ENCODE results near the gene POTEC.
A peak's percentile ranks its signal among the peaks of the same experiment; 100 is the strongest.
"Not testable (repeated sequence)": the region's sequence is repeated elsewhere in the genome, so short reads cannot be mapped to it uniquely, and the experiment has no call there.

POTEC gene

DNA sequence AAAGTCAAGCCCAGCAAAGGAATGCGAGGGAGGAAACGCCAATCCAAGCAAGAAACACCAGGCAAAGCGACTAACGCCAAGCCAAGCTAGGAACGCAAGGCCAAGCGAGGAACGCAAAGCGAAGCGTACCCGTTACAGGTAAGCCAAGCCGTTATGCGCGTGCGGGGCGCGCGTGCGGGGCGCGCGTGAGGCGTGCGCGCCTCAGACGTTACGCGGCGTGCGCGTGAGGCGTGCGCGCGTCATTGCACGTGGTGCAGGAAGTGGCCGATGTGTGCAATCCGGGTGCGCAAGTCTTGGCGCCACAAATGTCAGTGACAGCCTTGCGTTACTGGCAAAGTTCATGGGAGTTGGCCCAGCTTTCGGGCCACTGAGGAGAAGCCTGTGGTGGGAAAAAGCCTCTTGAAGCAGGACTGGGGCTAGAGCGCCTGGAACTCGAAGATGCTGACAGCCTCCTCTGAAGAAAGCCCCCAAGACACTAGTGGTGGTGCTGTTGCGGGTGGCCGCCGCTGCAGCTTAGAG lies at the start of gene POTEC:
POTEC (minus strand) TSS at position 155 of the 519 bp plus-strand sequence. CDS start 454 bp downstream, outside the sequence.
- not testable (repeated sequence) for FAIRE-seq

DNA sequence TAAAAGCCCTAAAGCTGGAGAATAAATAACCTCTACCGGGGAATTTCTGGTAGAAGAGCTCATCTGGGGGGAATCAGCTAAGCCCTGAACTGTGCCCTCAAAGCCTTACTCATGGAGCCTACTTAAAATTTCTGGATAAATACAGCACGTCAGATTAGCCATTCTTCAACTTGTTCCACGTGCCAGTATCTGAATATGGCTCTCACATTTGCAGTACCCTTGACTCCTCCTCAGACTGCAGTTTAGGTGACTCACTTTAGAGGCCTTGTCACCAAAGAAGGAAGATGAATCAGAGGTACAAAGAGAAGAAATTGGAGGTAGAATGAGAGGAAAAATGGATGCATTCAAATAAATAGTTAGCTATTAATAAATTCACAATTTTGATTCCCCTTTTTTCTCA lies 34.6 kb upstream of the POTEC start:
- no peak for FAIRE-seq

DNA sequence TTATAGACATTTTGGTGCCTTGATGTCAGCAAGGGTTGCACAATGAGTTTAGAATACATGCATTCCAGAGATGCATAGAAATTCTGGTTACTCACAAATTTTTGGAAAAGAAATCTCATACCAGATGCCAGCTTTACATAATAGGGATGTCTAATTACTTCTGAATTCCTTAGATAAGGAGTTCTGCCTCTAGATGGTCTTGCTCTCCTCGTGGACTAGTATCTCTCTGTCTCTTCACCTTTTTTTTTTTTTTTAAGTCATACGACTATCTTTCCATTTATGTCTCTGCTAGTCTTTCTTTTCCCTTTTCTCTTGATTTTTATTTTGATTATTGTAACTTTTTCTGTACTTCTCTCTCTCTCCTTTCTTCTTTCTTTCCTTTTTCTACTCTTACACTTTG lies 16.1 kb upstream of the POTEC start:
- FAIRE-seq: peak; percentile 60

DNA sequence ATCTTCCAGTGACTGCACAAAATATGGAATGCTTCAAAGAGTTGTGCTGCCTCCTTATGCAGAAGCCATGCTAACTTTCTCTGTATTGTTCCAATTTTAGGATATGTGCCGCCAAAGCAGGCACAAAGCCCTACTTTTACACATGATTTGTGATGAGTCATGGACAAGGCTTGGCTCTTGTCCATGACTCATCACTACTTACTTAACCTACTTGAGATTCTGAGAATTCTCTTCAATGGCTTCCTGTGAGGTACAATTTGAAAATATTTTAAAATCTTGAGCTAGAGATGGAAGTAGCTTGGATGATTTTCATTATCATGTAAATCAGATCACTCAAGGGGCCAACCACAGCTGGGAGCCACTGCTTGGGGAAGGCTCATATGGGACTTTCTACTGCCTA lies 11.7 kb downstream of the POTEC start:
- FAIRE-seq: not testable (repeated sequence)

DNA sequence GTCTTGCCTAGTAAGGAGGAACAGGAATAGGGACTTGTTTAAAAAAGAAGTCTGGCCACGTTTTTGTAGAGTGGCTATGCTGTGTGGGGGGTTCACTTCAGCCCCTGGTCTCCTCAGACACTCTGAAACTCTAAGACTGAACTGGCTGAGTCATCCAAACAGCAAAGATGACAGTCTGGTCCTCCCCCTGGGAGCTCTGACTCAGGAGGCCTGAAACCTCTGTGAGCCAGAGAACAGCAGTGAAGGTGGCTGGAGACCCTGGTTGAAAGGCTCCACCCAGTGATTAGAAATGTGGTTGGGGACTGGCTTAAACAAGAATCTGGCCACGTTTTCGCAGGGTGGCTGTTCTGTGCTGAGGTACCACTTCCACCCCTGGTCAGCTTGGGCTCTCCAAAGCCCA lies 32.7 kb downstream of the POTEC start:
- not testable (repeated sequence) for FAIRE-seq

DNA sequence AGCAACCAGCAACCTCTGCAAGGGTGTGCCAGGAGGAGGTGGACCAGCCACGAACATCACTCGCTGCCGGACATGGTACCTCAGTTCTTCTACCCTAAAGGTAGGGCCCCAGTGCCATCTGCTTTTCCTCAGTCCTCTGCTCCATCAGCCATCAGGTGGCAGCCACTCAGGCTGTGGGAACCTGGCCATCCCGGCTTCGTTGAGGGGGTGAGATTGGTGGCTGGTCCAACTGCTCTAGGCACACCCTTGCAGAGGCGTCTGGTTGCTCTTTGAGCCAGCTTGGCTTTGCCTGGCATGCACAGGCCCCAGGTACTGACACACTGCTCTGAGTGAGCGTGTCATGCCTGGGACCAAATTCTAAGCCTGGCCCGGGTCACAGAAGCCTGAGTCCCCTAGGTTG lies 39.7 kb downstream of the POTEC start:
- not testable (repeated sequence) for FAIRE-seq

DNA sequence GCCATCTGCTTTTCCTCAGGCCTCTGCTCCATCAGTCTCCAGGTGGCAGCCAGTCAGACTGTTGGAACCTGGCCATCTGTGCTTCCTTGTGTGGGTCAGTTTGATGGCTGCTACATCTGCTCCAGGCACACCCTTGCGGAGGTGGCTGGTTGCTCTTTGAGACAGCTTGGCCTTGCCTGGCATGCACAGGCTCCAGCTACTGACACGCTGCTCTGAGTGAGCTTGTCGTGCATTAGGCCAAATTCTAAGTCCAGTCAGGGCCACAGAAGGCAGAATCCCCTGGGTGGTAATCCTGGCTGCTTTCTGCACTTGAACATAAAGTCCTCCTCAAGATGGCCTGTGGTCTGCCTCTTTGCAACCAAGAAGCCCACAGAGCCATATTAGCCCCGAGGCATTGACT lies 41.5 kb downstream of the POTEC start:
- not testable (repeated sequence) for FAIRE-seq

DNA sequence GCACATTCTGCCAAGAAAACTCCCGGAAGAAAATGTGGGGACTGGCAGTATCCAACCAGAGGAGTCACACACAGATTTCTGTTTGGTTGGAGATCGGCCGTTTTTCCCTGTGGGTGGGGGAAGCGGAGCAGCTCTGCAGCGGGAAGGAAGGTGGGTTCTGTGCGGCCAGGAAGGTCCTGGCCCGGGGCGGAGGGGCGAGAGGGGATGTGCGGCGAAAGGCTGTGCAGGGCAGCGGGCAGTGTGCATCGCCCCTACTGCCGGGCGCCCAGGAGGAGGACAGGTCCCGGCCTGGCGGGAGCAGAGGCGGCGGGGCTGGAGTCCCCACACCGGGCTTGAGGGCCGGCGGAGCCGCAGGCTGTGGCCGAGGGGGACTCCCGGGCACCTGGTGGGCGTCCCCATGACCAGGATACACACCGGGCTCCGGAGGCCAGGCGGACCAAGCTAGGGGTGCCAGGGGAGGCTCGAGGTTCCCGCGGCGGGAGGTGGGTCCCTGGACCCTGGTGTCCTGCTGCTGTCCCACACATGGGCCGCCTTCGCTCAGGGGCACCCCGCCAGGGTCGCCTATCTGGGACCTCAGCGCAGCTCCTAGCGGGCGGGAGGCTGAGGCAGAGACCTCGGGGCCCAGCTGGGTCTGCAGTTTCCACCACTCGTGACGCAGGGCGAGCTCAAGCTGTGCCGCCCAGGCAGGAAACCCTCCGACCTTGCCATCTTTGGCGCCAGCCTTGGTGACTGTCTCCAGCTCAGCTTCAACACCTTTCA lies 54.0 kb downstream of the POTEC start:
- FAIRE-seq: not testable (repeated sequence)

DNA sequence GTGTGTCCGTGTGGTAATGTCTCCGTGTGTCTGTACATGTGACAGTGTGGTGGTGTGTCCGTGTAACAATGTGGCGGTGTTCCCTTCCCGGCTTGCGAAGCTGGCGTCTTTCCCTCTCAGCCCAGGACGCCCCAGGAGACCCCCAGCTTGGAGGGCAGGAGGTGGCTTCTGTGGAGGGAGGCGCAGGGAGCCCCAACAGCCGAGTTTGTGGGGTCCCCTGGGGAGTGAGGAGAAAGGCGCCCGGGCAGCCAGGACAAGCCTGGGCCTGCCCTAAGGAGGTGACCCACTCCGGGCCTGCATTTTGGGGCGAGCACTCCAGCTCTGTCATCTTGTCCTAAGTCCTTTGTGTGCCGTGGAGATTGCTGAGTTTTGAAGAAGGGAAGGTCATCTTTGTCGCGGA lies 54.6 kb downstream of the POTEC start:
- not testable (repeated sequence) for FAIRE-seq

DNA sequence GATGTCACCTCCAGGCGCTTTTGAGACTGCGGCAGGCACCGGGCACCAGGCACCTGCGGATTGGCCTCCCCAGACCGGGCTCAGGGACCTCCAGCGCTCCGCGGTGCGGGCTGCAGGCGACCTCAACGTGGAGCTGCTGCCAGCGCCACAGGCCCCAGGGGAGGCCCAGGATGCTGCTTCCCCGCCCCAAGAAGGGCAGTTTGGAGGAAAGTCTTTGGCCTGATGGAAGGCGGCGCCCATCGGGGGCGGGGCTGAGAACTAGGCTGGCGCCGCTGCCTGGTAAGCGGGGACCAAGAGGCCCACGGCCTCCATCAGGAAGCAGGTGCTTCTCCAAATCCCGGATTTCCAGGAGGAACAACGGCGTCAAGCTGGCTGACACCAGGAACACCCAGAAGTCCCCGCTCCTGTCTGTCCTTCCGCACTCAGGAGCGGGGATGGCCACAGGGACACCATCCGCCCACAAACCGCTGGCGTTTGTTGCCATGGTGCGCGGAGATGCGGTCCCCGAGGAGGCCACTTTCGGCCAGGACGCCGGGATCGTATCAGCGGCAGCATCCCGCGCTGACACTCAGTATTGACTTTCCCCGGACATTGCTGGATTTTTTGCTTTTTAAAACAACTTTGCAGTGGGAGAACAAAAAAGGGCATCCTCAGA lies 56.3 kb downstream of the POTEC start:
- FAIRE-seq: not testable (repeated sequence)

DNA sequence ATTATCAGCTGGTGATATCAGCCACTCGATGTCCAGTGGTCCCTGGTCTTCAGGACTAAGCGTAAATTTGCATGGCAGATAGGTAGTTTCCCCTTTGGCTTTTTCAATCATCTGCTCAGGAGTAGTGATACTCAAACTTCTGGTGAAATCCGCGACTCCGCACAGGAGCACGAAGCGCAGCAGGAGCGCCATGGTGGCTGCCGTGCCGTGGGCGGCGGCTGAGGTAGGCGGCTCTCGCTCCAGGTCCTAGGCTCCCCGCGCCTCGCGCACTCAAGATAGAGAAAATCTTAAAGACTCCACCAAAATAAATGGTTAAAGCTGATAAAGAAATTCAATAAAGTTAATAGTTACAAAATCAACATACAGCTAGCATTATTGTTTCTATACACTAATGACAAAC lies 64.3 kb downstream of the POTEC start:
- FAIRE-seq: not testable (repeated sequence)

DNA sequence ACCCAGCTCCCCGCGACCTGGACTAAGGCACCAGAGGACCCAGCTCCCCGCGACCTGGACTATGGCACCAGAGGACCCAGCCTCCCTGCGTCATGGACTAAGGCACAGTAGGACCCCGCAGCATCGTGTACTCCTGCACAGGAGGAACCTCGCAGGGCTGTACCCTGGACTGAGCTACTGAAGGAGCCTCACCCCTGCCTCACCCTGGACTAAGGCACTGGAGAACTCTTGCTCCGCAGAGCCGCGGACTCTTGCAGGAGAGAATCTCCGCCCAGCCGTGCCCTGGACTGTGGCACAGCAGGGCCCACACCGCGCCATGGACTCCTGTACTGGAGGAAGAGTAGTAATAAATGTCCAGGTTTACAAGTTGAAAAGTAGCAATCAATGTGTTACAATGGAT lies 67.9 kb downstream of the POTEC start:
- not testable (repeated sequence) for FAIRE-seq

DNA sequence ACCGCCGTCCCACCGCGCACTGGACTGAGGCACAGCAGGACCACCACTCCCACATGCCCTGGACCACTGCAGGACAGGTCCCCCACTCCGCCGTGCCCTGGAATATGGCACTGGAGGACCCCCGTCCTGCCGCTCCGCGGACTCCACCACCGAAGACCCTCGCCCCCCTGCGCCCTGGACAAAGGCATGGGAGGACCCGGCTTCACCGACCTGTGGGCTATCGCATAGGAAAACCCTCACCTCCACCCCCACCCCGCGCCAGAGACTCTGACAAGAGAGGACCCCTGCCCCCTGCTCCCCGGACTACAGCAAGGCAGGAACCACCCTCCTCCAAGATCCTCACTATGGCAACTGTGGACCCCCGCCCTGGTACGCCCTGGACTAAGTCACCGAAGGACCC lies 68.6 kb downstream of the POTEC start:
- FAIRE-seq: not testable (repeated sequence)

DNA sequence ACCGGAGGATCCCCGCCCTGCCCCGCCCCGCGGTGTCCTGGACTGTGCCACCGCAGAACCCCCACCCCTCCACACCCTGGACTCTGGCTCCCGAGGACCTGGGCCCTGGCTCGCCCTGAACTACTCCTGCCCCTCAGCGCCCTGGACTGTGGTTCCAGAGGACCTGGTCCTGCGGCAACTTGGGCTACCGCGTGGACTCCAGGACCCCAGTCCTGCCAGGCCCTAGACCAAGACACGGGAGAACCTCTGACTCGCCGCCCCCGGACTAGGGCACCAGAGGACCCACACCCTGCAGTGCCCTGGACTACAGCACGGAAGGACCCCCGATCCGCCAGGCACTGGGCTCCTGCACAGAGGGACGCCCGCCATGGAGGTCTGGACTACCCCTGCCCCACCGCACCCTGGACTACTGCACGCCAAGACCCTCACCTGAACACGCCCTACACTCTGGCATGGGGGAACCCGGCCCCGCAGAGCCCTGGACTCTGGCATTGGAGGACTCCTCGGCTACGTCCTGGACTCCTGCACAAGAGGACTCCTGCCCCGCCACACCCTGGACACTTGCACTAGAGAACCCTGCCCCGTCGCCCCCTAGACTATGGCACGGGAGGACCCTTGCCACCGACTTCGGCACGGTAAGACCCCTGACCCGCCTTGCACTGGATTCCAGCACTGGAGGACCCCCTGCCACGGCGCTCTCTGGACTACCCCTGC lies 69.2 kb downstream of the POTEC start:
- not testable (repeated sequence) for FAIRE-seq

DNA sequence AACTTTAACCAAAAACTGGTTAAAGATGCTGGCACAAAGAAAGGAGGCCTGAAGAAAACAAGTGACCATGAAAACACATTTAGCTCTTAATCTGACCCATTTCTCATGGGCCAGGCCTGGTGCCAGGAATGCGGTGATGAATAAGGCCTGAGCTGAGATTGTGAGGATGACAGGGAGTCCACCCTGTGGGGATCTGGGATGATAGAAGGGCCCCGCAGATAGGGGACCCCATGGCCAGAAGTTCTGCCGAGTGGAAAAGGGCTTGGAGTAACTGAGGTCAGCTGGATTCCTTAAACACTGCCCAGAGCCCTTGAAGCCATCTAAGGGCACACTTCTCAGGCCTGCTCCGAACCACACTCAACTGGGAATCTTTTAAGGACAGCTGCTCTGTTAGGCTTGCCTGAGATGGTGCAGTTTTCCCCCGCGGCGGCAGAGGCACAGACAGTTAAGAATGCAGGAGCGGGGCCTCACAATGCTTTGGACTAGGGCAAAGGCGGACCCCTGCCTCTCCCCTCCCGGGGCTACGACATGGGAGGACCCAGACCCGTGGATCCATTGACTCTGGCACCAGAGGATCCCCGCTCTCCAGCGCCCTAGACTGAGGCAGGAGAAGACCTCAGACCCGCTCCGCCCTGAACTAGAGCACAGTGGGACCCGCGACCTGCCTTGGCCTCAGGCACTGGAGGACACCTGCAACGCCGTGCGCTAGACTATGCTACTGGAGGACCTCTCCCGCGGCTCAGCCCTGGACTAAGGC lies 70.0 kb downstream of the POTEC start:
- FAIRE-seq: not testable (repeated sequence)

DNA sequence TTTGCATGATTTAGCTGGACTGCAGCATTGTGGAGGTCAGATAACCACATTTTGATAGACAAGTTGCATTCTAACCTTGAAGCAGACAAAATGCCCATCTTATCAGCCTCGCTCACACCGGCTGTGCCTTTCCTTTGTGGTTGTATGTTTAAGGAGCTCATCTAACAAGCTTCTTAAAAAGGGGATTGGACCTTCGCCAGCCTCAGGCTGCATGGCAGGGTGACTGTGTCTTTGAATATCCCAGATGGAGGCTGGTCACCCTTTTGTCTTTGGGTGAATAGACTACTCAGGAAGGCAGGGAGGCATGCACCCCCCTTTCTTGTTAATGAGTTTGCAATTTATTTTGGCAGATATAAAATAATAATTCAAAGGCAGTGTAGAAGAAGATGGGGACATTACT lies 72.1 kb downstream of the POTEC start:
- FAIRE-seq: not testable (repeated sequence)

DNA sequence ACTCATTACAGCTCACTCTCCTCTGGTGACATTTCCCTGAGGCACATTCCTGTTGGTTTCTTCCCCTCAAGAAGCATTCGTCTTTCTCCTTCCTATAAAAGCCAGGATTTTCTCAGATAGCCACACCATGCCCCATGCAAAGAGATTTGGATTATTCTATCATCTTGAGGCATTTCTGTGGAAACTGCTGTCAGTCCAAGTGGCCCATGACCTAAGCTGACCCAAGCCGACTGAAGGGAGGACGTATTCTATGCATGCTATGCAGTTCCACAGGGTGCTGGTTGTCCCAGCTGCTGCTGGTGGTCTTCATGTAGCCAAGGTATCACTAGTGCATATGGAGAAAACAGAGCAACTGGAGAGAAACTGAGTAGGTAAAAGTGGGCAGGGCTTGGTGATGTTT lies 73.0 kb downstream of the POTEC start:
- FAIRE-seq: not testable (repeated sequence)

DNA sequence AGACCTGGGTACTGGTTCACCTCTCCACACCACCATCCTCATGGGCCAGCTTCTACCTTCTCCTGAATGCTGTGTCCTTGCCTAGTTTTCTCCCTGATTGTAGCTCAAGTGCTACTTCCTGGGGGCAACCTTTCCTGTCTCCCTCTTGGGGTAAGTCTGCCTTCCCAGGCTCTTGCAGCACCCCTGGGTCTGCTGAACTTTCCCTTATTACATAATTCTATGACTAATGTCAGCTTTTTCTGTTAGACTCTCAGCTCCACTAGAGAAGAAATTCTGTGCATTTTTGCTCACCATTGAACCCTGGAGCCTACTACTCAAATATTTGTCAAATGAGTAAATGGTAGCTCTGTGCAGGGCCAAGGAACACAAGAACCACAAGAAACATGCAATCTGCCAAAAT lies 73.4 kb downstream of the POTEC start:
- not testable (repeated sequence) for FAIRE-seq

DNA sequence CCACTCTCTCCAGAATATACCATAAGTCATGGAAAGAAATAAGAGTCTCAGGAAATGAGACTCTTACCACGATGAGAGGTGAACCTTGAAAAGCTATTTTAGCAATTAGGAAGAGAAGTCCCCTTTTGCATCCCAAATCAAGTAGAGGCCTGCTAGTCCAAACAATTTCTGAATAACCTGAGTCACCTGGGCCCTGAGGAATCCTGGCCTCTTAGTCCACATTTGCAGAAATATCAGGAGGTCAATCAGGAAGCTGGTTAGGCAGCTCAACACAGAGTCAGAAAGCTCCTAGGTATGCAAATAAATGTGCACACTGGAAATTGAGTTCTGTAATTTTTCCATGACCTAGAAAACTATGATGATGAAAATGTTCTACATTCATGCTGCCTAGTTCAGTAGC lies 77.4 kb downstream of the POTEC start:
- FAIRE-seq: not testable (repeated sequence)
